ENCODE measurements around the gene EDC4. TPM values are rescaled to one million over a fixed set of nuclear protein-coding genes. Genes with fewer than 3 reads are reported as not detected.

Gene EDC4
- total RNA-seq, 1 experiment from 2014 or later: 100 TPM

DNA sequence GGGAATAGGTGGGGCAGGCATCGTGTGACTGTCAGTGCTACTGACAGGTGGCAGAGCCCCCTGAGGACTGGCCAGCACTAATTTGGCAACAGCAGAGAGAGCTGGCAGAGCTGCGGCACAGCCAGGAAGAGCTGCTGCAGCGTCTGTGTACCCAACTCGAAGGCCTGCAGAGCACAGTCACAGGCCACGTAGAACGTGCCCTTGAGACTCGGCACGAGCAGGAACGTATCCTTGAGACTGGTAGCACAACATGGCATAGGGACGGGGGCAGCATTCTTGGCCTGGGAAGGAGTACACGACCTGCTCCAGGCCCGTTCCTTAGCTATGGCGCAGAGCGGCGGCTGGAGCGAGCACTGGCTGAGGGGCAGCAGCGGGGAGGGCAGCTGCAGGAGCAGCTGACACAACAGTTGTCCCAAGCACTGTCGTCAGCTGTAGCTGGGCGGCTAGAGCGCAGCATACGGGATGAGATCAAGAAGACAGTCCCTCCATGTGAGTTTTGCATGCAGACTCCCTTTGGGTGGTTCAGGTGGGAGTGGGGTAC is 8.8 kb downstream of the EDC4 start:
- RAD21 ChIA-PET (ENCODE audit: low non-redundant PET in 1 of 2, low total read pairs in 2 of 2, uncharacterized antibody in 2 of 2, unreplicated experiment in 2 of 2): no interaction called here

DNA sequence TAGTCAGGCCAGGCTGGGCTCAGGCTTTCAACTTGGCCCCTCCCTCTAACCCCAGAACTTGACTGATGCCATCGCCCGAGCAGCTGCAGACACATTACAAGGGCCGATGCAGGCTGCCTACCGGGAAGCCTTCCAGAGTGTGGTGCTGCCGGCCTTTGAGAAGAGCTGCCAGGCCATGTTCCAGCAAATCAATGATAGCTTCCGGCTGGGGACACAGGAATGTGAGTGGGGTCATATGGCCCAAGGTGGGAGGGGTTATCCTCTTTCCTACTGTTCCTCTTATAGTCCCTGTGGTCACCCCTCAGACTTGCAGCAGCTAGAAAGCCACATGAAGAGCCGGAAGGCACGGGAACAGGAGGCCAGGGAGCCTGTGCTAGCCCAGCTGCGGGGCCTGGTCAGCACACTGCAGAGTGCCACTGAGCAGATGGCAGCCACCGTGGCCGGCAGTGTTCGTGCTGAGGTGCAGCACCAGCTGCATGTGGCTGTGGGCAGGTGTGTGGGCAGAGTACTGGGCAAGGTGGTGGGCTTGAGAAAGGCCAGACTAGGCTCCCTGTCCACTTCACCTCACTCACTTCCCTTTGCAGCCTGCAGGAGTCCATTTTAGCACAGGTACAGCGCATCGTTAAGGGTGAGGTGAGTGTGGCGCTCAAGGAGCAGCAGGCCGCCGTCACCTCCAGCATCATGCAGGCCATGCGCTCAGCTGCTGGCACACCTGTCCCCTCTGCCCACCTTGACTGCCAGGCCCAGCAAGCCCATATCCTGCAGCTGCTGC is 9.7 kb downstream of the EDC4 start:
- ChIA-PET RAD21 (ENCODE audit: low non-redundant PET in 1 of 2, low total read pairs in 2 of 2, uncharacterized antibody in 2 of 2, unreplicated experiment in 2 of 2) (no interaction called here), CTCF (interaction anchor here (0.8 to 2.9 kb wide), 6 partner anchors 8 to 158 kb away, joined by 3 to 13 read pairs (median 10); partner anchors contain the start of genes EDC4 and PSKH1), POLR2A (no interaction called here)
- Histone ChIP-seq H3K9me3 (ENCODE audit: control insufficient read depth in 1 of 2, insufficient read depth in 1 of 2, low read depth in 1 of 2, low read length in 2 of 2) (no peaks in the 10 kb centered on the region), H3K4me1 (ENCODE audit: control insufficient read depth in 1 of 2, insufficient read depth in 2 of 2, low read length in 2 of 2) (no peaks in the 10 kb centered on the region), H3K36me3 (ENCODE audit: control insufficient read depth in 1 of 2, insufficient read depth in 2 of 2, low read length in 2 of 2) (peaks cover 35 to 57% of the 10 kb centered on the region in 2 experiments; a peak in 3 of 4 replicates), H3K4me3 (replicated peaks in 1 of 2; ENCODE audit: low read depth in 1 of 2, low read length in 2 of 2) (no peak overlapping the region), H3K4me2 (ENCODE audit: low read length) (no peak overlapping the region), H3K27ac (ENCODE audit: low read depth, low read length) (no peak overlapping the region), H3K79me2 (ENCODE audit: insufficient read depth, low read length) (no peaks in the 10 kb centered on the region; the same call in 1 of the 2 replicates), H3K27me3 (ENCODE audit: insufficient read depth, low read length) (no peaks in the 10 kb centered on the region), H4K20me1 (ENCODE audit: insufficient read depth) (peaks cover 3% of the 10 kb centered on the region; the same call in 1 of the 2 replicates), H3K9me2 (ENCODE audit: insufficient read depth) (no peaks in the 10 kb centered on the region), H2AFZ (ENCODE audit: low read depth, low read length, poor library complexity, severe bottlenecking) (no peak overlapping the region), H3K9ac (ENCODE audit: low read length) (no peak overlapping the region)
- intact Hi-C loops (cut with micrococcal nuclease): loop anchor here (1.0 to 10.0 kb wide), 3 partner anchors 46 to 342 kb away; no protein-coding TSS in a partner anchor
- no TSS peak for BruUV-seq (replicated peaks)
- ATAC-seq: no peak
- no peak for DNase-seq (ENCODE audit: low read depth, low spot score)
- TF ChIP-seq SIN3A (IDR thresholded peaks at IDR 0.05; ENCODE audit: low read depth) (no peak), EZH2 (IDR thresholded peaks at IDR 0.05) (no peak), RAD21 (IDR thresholded peaks at IDR 0.05; ENCODE audit: low read depth) (no peak), ZNF274 (IDR thresholded peaks at IDR 0.05; ENCODE audit: low read depth, low read length) (no peak), EGR1 (IDR thresholded peaks at IDR 0.05; ENCODE audit: low read depth) (no peak), SRF (IDR thresholded peaks at IDR 0.05; ENCODE audit: low read depth) (no peak), TCF7L2 (IDR thresholded peaks at IDR 0.05; ENCODE audit: borderline replicate concordance, extremely low read depth, insufficient read depth, insufficient read length) (no peak)
- TF ChIP-seq, protein P1, sequence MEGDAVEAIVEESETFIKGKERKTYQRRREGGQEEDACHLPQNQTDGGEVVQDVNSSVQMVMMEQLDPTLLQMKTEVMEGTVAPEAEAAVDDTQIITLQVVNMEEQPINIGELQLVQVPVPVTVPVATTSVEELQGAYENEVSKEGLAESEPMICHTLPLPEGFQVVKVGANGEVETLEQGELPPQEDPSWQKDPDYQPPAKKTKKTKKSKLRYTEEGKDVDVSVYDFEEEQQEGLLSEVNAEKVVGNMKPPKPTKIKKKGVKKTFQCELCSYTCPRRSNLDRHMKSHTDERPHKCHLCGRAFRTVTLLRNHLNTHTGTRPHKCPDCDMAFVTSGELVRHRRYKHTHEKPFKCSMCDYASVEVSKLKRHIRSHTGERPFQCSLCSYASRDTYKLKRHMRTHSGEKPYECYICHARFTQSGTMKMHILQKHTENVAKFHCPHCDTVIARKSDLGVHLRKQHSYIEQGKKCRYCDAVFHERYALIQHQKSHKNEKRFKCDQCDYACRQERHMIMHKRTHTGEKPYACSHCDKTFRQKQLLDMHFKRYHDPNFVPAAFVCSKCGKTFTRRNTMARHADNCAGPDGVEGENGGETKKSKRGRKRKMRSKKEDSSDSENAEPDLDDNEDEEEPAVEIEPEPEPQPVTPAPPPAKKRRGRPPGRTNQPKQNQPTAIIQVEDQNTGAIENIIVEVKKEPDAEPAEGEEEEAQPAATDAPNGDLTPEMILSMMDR (IDR thresholded peaks at IDR 0.05 in 2 of 3, conservative IDR thresholded peaks at IDR 0.05 in 1 of 3; ENCODE audit: borderline replicate concordance in 1 of 3, insufficient read depth in 1 of 3, low read depth in 2 of 3, low read length in 2 of 3): no peak
- TF ChIP-seq, protein P2, sequence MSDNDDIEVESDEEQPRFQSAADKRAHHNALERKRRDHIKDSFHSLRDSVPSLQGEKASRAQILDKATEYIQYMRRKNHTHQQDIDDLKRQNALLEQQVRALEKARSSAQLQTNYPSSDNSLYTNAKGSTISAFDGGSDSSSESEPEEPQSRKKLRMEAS (IDR thresholded peaks at IDR 0.05): no peak
- TF ChIP-seq, protein P3, sequence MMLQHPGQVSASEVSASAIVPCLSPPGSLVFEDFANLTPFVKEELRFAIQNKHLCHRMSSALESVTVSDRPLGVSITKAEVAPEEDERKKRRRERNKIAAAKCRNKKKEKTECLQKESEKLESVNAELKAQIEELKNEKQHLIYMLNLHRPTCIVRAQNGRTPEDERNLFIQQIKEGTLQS (IDR thresholded peaks at IDR 0.05): no peak

More for the DNA sequence above, 8.8 kb downstream of the EDC4 start:
- Histone ChIP-seq H3K9me2 (ENCODE audit: insufficient read depth) (no peaks in the 10 kb centered on the region), H3K9me3 (ENCODE audit: control insufficient read depth in 1 of 2, insufficient read depth in 1 of 2, low read depth in 1 of 2, low read length in 2 of 2) (no peaks in the 10 kb centered on the region), H4K20me1 (ENCODE audit: insufficient read depth) (peaks cover 3% of the 10 kb centered on the region; the same call in 1 of the 2 replicates), H3K4me1 (ENCODE audit: control insufficient read depth in 1 of 2, insufficient read depth in 2 of 2, low read length in 2 of 2) (no peaks in the 10 kb centered on the region), H3K27ac (ENCODE audit: low read depth, low read length) (no peak overlapping the region), H3K79me2 (ENCODE audit: insufficient read depth, low read length) (peaks cover under 1% of the 10 kb centered on the region; the same call in 1 of the 2 replicates), H3K4me3 (replicated peaks in 1 of 2; ENCODE audit: low read depth in 1 of 2, low read length in 2 of 2) (no peak overlapping the region), H3K4me2 (ENCODE audit: low read length) (no peak overlapping the region), H3K9ac (ENCODE audit: low read length) (no peak overlapping the region), H3K36me3 (ENCODE audit: control insufficient read depth in 1 of 2, insufficient read depth in 2 of 2, low read length in 2 of 2) (peaks cover 44 to 66% of the 10 kb centered on the region in 2 experiments; a peak in 3 of 4 replicates), H3K27me3 (ENCODE audit: insufficient read depth, low read length) (no peaks in the 10 kb centered on the region), H2AFZ (ENCODE audit: low read depth, low read length, poor library complexity, severe bottlenecking) (no peak overlapping the region)
- intact Hi-C loops (cut with micrococcal nuclease): loop anchor here (10.0 kb wide), 1 partner anchor 343 kb away; no protein-coding TSS in a partner anchor
- no peak for TF ChIP-seq EZH2 (IDR thresholded peaks at IDR 0.05)
- TF ChIP-seq ELF1 (IDR thresholded peaks at IDR 0.05; ENCODE audit: borderline replicate concordance, low read depth): no peak
- TF ChIP-seq, protein P2 (IDR thresholded peaks at IDR 0.05): no peak
- no peak for TF ChIP-seq ZNF274 (IDR thresholded peaks at IDR 0.05; ENCODE audit: low read depth, low read length)
- no peak for TF ChIP-seq SRF (IDR thresholded peaks at IDR 0.05; ENCODE audit: low read depth)
- no peak for TF ChIP-seq RAD21 (IDR thresholded peaks at IDR 0.05; ENCODE audit: low read depth)
- TF ChIP-seq SIN3A (IDR thresholded peaks at IDR 0.05; ENCODE audit: low read depth): no peak
- no peak for TF ChIP-seq EGR1 (IDR thresholded peaks at IDR 0.05; ENCODE audit: low read depth)
- TF ChIP-seq, protein P3 (IDR thresholded peaks at IDR 0.05): no peak
- POLR2A ChIA-PET: no interaction called here
- TSS peak; percentile 4 for BruUV-seq (replicated peaks)
- ATAC-seq: no peak
- no peak for DNase-seq (ENCODE audit: low read depth, low spot score)
- CTCF ChIA-PET: no interaction called here
